Type B pancreatic cell (in vitro differentiated cells): ENCODE measurements around the gene SLC2A4. TPM values are rescaled to one million over a fixed set of nuclear protein-coding genes. Genes with fewer than 3 reads are reported as not detected.

Experiments
- DNase-seq: peaks from one replicate; pipeline ENCODE4 v3.0.0; 2021; ENCODE audit warnings: mixed read lengths; ENCODE audit not compliant: unreplicated experiment; ENCODE audit errors: extremely low spot score
- H3K27ac Mint-ChIP-seq: 2 replicates; pipeline ENCODE4 v1.8.0; 2021; ENCODE audit warnings: mild to moderate bottlenecking, mixed read lengths
- H3K27me3 Mint-ChIP-seq: 2 replicates; pipeline ENCODE4 v1.8.0; 2021; ENCODE audit warnings: mixed read lengths
- H3K36me3 Mint-ChIP-seq: 2 replicates; pipeline ENCODE4 v1.8.0; 2021; ENCODE audit warnings: mixed read lengths
- H3K4me1 Mint-ChIP-seq: one replicate; pipeline ENCODE4 v1.8.0; 2021; ENCODE audit warnings: mixed read lengths; ENCODE audit not compliant: unreplicated experiment
- H3K4me3 Mint-ChIP-seq: 2 replicates; pipeline ENCODE4 v1.8.0; 2021; ENCODE audit warnings: mild to moderate bottlenecking, mixed read lengths
- H3K9me3 Mint-ChIP-seq: 2 replicates; pipeline ENCODE4 v1.8.0; 2021; ENCODE audit warnings: mixed read lengths
- CTCF ChIP-seq: fragments of 200-600 bp; sonication (generic); conservative IDR thresholded peaks from 2 replicates; pipeline ENCODE4 v1.5.0; 2021; ENCODE audit warnings: antibody characterized with exemption, mild to moderate bottlenecking
- total RNA-seq: library from RNA; stranded (reverse); gene quantifications from 2 replicates; pipeline ENCODE4 v1.2.1, GENCODE V29; 2021; ENCODE audit warnings: low replicate concordance

SLC2A4 gene
- total RNA-seq, 1 donor from 2014 or later = 4.0 TPM

- H3K27ac Mint-ChIP-seq = peak overlapping the region; percentile 75
- peak overlapping the region; percentile 77 for H3K4me3 Mint-ChIP-seq
- peaks cover 10% of the 10 kb centered on the region for H3K36me3 Mint-ChIP-seq
- H3K27me3 Mint-ChIP-seq = no peaks in the 10 kb centered on the region
- H3K9me3 Mint-ChIP-seq = no peaks in the 10 kb centered on the region
- no peak for DNase-seq
- H3K4me1 Mint-ChIP-seq = peaks cover 19% of the 10 kb centered on the region
- no peak for TF ChIP-seq CTCF
Observed at GRCh38 chr17:7317161-7317803, 35.8 kb downstream of the SLC2A4 start.

- Mint-ChIP-seq H3K4me1 (peaks cover 10% of the 10 kb centered on the region), H3K4me3 (peak overlapping the region; percentile 57), H3K36me3 (peaks cover 10% of the 10 kb centered on the region), H3K27ac (peak overlapping the region; percentile 75), H3K27me3 (no peaks in the 10 kb centered on the region), H3K9me3 (no peaks in the 10 kb centered on the region)
- TF ChIP-seq CTCF = no peak
- DNase-seq = no peak
Observed at GRCh38 chr17:7318121-7318860, 36.8 kb downstream of the SLC2A4 start.

- Mint-ChIP-seq H3K9me3 (no peaks in the 10 kb centered on the region), H3K27ac (no peak overlapping the region), H3K36me3 (peaks cover 4% of the 10 kb centered on the region), H3K4me1 (no peaks in the 10 kb centered on the region), H3K27me3 (no peaks in the 10 kb centered on the region), H3K4me3 (no peak overlapping the region)
- TF ChIP-seq CTCF = no peak
- DNase-seq = no peak
Observed at GRCh38 chr17:7321466-7321865, 39.9 kb downstream of the SLC2A4 start.

- no peak for DNase-seq
- Mint-ChIP-seq H3K4me1 (peaks cover 3% of the 10 kb centered on the region), H3K36me3 (peaks cover 3% of the 10 kb centered on the region), H3K27ac (no peak overlapping the region), H3K27me3 (no peaks in the 10 kb centered on the region), H3K9me3 (no peaks in the 10 kb centered on the region), H3K4me3 (no peak overlapping the region)
- TF ChIP-seq CTCF = no peak
Observed at GRCh38 chr17:7322520-7323194, 41.1 kb downstream of the SLC2A4 start.

- TF ChIP-seq CTCF = peak; percentile 90
- Mint-ChIP-seq H3K27ac (no peak overlapping the region), H3K9me3 (no peaks in the 10 kb centered on the region), H3K4me3 (no peak overlapping the region), H3K4me1 (peaks cover 15% of the 10 kb centered on the region), H3K36me3 (peaks cover 3% of the 10 kb centered on the region), H3K27me3 (no peaks in the 10 kb centered on the region)
- DNase-seq = no peak
Observed at GRCh38 chr17:7323731-7324437, 42.4 kb downstream of the SLC2A4 start.
